Peyer's patch (tissue), 4 donors: ENCODE data around the gene PLCL2.

Source experiments
- POLR2A ChIP-seq, 2 donors: fragments of 450-650 bp; IDR thresholded peaks; one replicate each; pipeline ENCODE4 v1.5.1; 2017; ENCODE audit warnings: antibody characterized with exemption in 2 of 2, mild to moderate bottlenecking in 2 of 2, moderate library complexity in 2 of 2
- TF ChIP-seq, protein P1 (sequence below), 6 experiments: fragments of 450-650 bp in 4 of 6; fragments of 200-600 bp in 2 of 6; sonication (generic) in 1 of 6; IDR thresholded peaks; one replicate each; pipeline ENCODE4 v1.5.1; 2017 to 2019; ENCODE audit warnings: antibody characterized with exemption in 6 of 6, mild to moderate bottlenecking in 3 of 6, moderate library complexity in 1 of 6

DNA sequence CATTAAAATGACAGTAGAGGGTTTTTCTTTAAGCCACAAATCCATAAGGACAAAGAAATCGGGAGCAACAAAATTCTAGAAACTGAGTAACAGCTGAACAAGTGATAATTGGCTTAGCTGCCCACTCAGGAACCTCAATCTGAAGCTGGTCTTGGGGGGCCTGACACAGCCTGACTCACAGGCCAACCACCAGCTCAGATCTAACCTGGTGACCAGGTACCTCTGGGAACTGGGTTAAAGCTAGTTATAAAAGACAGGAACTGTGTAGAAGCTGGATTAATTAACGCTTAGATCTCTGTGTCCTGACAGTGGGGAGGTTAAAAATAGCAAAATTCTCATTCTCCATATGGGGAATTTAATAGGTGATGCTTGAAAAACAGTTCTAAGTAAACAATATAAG is 161.9 kb downstream of the PLCL2 start:
- TF ChIP-seq, protein P1, sequence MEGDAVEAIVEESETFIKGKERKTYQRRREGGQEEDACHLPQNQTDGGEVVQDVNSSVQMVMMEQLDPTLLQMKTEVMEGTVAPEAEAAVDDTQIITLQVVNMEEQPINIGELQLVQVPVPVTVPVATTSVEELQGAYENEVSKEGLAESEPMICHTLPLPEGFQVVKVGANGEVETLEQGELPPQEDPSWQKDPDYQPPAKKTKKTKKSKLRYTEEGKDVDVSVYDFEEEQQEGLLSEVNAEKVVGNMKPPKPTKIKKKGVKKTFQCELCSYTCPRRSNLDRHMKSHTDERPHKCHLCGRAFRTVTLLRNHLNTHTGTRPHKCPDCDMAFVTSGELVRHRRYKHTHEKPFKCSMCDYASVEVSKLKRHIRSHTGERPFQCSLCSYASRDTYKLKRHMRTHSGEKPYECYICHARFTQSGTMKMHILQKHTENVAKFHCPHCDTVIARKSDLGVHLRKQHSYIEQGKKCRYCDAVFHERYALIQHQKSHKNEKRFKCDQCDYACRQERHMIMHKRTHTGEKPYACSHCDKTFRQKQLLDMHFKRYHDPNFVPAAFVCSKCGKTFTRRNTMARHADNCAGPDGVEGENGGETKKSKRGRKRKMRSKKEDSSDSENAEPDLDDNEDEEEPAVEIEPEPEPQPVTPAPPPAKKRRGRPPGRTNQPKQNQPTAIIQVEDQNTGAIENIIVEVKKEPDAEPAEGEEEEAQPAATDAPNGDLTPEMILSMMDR (IDR thresholded peaks at IDR 0.05), result no peak
- no peak for TF ChIP-seq POLR2A (IDR thresholded peaks at IDR 0.05)
